ENCODE results near the gene SIK3.

DNA sequence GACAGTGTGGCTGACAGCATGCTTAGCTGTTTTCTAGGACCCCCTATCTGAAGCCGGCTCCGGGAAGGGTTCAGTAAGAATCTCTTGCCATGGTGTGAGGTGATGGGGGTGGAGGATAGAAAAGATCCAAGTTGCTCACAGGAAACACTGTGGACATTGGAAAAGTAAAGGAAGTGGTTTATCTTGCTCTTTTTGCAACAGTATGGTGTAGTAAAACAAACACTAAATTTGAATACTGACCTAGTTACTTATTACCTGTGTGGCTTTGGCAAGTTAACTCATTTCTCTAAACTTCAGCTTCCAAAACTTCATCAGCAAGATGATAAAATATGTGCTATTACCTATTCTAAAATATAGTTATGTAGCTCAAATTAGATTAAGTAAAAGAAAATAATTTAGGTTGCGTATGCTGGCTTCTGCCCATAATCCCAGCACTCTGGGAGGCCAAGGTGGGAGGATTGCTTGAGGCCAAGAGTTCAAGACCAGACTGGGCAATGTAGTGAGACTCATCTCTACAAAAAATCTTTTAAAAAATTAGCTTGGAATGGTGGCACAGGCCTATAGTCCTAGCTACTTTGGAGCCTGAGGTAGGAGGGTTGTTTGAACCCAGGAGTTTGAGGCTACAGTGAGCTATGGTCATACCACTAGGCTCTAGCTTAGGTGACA, 209.2 kb downstream of the SIK3 start:
- TF ChIP-seq, protein P1, sequence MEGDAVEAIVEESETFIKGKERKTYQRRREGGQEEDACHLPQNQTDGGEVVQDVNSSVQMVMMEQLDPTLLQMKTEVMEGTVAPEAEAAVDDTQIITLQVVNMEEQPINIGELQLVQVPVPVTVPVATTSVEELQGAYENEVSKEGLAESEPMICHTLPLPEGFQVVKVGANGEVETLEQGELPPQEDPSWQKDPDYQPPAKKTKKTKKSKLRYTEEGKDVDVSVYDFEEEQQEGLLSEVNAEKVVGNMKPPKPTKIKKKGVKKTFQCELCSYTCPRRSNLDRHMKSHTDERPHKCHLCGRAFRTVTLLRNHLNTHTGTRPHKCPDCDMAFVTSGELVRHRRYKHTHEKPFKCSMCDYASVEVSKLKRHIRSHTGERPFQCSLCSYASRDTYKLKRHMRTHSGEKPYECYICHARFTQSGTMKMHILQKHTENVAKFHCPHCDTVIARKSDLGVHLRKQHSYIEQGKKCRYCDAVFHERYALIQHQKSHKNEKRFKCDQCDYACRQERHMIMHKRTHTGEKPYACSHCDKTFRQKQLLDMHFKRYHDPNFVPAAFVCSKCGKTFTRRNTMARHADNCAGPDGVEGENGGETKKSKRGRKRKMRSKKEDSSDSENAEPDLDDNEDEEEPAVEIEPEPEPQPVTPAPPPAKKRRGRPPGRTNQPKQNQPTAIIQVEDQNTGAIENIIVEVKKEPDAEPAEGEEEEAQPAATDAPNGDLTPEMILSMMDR (IDR thresholded peaks at IDR 0.05), result no peak
- TF ChIP-seq EP300 (IDR thresholded peaks at IDR 0.05), result no peak
- TF ChIP-seq POLR2A (IDR thresholded peaks at IDR 0.05), result no peak

Data from gastroesophageal sphincter (tissue), 3 donors.